Epidermal melanocyte (primary cell): ENCODE measurements around the gene FKRP.
"Not testable (repeated sequence)": the region's sequence is repeated elsewhere in the genome, so short reads cannot be mapped to it uniquely, and the experiment has no call there.

ENCODE experiments used
- DNase-seq: peaks from one replicate; pipeline ENCODE4 v3.0.0; 2011; ENCODE audit warnings: low spot score; ENCODE audit not compliant: insufficient read length

The FKRP gene

GRCh38 chr19:46784262-46785053, 38.6 kb downstream of the FKRP start:
- peak; percentile 68 for DNase-seq

- DNase-seq: no peak
Observed at GRCh38 chr19:46785054-46785979, 39.5 kb downstream of the FKRP start.

GRCh38 chr19:46785980-46786235, 40.1 kb downstream of the FKRP start:
- DNase-seq: no peak

- peak; percentile 70 for DNase-seq
Observed at GRCh38 chr19:46786236-46787039, 40.6 kb downstream of the FKRP start.

GRCh38 chr19:46787040-46787330, 41.1 kb downstream of the FKRP start:
- DNase-seq: no peak

- no peak for DNase-seq
Observed at GRCh38 chr19:46787331-46788261, 41.7 kb downstream of the FKRP start.

GRCh38 chr19:46788262-46788967, 42.6 kb downstream of the FKRP start, which contains the start of gene SLC1A5:
Gene SLC1A5, minus strand, starts transcription at chr19:46788594. Its CDS starts 629 bp downstream, at chr19:46787965.
- DNase-seq: peak; percentile 96

- no peak for DNase-seq
Observed at GRCh38 chr19:46788968-46789338, 43.1 kb downstream of the FKRP start.

GRCh38 chr19:46789371-46789770, 43.5 kb downstream of the FKRP start:
- no peak for DNase-seq

- DNase-seq: no peak
Observed at GRCh38 chr19:46791944-46792343, 46.1 kb downstream of the FKRP start.

- DNase-seq: no peak
Observed at GRCh38 chr19:46797881-46798280, 52.0 kb downstream of the FKRP start.

GRCh38 chr19:46798713-46799112, 52.9 kb downstream of the FKRP start:
- DNase-seq: no peak

- no peak for DNase-seq
Observed at GRCh38 chr19:46802152-46802551, 56.3 kb downstream of the FKRP start.

GRCh38 chr19:46803555-46803954, 57.7 kb downstream of the FKRP start:
- DNase-seq: no peak

- not testable (repeated sequence) for DNase-seq
Observed at GRCh38 chr19:46804432-46804831, 58.6 kb downstream of the FKRP start.

GRCh38 chr19:46806656-46807055, 60.8 kb downstream of the FKRP start:
- DNase-seq: no peak
